ENCODE results near the gene ATP5PB. TPM values are rescaled to one million over a fixed set of nuclear protein-coding genes. Genes with fewer than 3 reads are reported as not detected.
A peak's percentile ranks its signal among the peaks of the same experiment; 100 is the strongest.

The ATP5PB gene
- polyA plus RNA-seq, 3 donors, result 112 to 597 (median 557) TPM

DNA sequence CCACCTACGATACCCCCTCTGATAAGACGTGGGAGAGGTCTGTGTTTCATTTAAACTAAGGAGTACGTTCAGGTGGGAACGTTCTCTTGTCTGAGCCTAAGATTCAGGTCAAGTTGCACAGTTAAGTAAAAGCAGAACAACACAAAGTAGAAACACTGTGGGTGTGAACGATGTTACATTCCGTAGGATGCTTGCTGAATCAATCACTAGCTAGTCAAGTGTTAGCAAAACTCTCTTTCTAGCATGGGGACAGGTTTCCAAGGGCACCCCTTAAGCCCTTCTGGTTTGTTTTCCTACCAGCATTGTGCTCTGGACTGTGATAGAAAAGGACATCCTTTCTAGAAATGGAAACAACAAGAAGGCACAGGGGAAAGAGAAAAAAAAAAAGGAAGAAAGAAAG, 37.9 kb downstream of the ATP5PB start:
- no peak overlapping the region for H2AFZ ChIP-seq (ENCODE audit: insufficient read depth, low read depth, low read length, poor library complexity, severe bottlenecking)

DNA sequence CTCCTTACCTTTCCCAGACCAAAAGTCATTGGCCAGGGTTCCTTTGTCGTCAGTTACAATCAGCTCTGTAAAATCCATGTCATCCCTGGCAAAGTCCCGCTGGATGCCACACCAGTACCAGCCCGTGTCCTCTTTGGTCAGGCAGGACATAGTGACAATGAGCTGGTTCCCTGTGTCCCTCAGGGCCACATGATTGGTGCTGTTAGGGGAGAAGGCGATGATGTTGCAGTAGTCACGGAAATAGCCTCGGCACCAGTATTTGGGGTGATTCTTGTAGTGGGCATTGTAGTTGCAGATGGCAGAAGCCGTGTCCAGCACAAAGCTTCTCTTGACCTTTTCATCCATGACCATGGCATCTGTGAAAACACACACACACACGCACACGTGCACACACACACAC, 39.4 kb downstream of the ATP5PB start:
- H3K4me2 ChIP-seq (replicated peaks; ENCODE audit: extremely low read depth, low read length, poor library complexity, severe bottlenecking), result peak overlapping the region; percentile 17
- no peak overlapping the region for H2AFZ ChIP-seq (ENCODE audit: insufficient read depth, low read depth, low read length, poor library complexity, severe bottlenecking)
- peaks cover 63 to 64% of the 10 kb centered on the region in 2 donors for H3K4me1 ChIP-seq (ENCODE audit: control insufficient read depth in 1 of 2, insufficient read depth in 2 of 2, low read length in 2 of 2)
- H3K4me3 Mint-ChIP-seq, result no peak overlapping the region
- no peak overlapping the region for H3K9ac ChIP-seq (ENCODE audit: insufficient read depth, low read length, poor library complexity, severe bottlenecking)
- H3K4me3 ChIP-seq (replicated peaks in 1 of 3; ENCODE audit: low read depth in 2 of 3, low read length in 3 of 3), result peak overlapping the region in 1 of 3 experiments; percentile 10
- intact Hi-C loops (cut with micrococcal nuclease), result loop anchor here in 1 of 2 donors (10.0 kb wide), 2 partner anchors 166 to 256 kb away; no protein-coding TSS in a partner anchor
- peak overlapping the region in 6 of 7 donors; percentile 20 to 96 (median 91) for H3K27ac Mint-ChIP-seq
- no peaks in the 10 kb centered on the region for H3K27me3 Mint-ChIP-seq (ENCODE audit: low read depth in 3 of 3)
- H3K9me3 ChIP-seq (replicated peaks in 1 of 2; ENCODE audit: control insufficient read depth in 1 of 2, insufficient read depth in 1 of 2, low read length in 2 of 2), result no peaks in the 10 kb centered on the region
- H3K36me3 Mint-ChIP-seq, result no peaks in the 10 kb centered on the region
- TF ChIP-seq, protein P1, sequence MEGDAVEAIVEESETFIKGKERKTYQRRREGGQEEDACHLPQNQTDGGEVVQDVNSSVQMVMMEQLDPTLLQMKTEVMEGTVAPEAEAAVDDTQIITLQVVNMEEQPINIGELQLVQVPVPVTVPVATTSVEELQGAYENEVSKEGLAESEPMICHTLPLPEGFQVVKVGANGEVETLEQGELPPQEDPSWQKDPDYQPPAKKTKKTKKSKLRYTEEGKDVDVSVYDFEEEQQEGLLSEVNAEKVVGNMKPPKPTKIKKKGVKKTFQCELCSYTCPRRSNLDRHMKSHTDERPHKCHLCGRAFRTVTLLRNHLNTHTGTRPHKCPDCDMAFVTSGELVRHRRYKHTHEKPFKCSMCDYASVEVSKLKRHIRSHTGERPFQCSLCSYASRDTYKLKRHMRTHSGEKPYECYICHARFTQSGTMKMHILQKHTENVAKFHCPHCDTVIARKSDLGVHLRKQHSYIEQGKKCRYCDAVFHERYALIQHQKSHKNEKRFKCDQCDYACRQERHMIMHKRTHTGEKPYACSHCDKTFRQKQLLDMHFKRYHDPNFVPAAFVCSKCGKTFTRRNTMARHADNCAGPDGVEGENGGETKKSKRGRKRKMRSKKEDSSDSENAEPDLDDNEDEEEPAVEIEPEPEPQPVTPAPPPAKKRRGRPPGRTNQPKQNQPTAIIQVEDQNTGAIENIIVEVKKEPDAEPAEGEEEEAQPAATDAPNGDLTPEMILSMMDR (IDR thresholded peaks at IDR 0.05), result no peak
- peak overlapping the region in 1 of 2 donors; percentile 93 for H3K27ac ChIP-seq (ENCODE audit: low read depth in 1 of 2, low read length in 2 of 2)
- H3K27me3 ChIP-seq (ENCODE audit: control insufficient read depth in 2 of 2, insufficient read depth in 2 of 2, low read length in 2 of 2), result no peaks in the 10 kb centered on the region
- no peaks in the 10 kb centered on the region for H3K36me3 ChIP-seq (replicated peaks in 1 of 2; ENCODE audit: control insufficient read depth in 1 of 2, insufficient read depth in 2 of 2, low read length in 2 of 2)
- WGBS (ENCODE audit: insufficient coverage), result over 99% methylated on average over 8 of the region's 9 CpGs
- H4K20me1 ChIP-seq (ENCODE audit: insufficient read depth, low read length), result no peaks in the 10 kb centered on the region
- no peak for DNase-seq
- H3K4me1 Mint-ChIP-seq, result peaks cover 59% of the 10 kb centered on the region
- no peaks in the 10 kb centered on the region for H3K79me2 ChIP-seq (ENCODE audit: insufficient read depth, low read length)
- H3K9me3 Mint-ChIP-seq, result no peaks in the 10 kb centered on the region

More for the DNA sequence above, 37.9 kb downstream of the ATP5PB start:
- Histone ChIP-seq H3K27me3 (ENCODE audit: control insufficient read depth in 2 of 2, insufficient read depth in 2 of 2, low read length in 2 of 2) (no peaks in the 10 kb centered on the region), H3K36me3 (replicated peaks in 1 of 2; ENCODE audit: control insufficient read depth in 1 of 2, insufficient read depth in 2 of 2, low read length in 2 of 2) (no peaks in the 10 kb centered on the region), H3K4me3 (replicated peaks in 1 of 3; ENCODE audit: low read depth in 2 of 3, low read length in 3 of 3) (no peak overlapping the region), H3K79me2 (ENCODE audit: insufficient read depth, low read length) (no peaks in the 10 kb centered on the region), H3K4me2 (replicated peaks; ENCODE audit: extremely low read depth, low read length, poor library complexity, severe bottlenecking) (no peak overlapping the region), H4K20me1 (ENCODE audit: insufficient read depth, low read length) (no peaks in the 10 kb centered on the region), H3K4me1 (ENCODE audit: control insufficient read depth in 1 of 2, insufficient read depth in 2 of 2, low read length in 2 of 2) (peaks cover 71 to 72% of the 10 kb centered on the region in 2 donors), H3K27ac (ENCODE audit: low read depth in 1 of 2, low read length in 2 of 2) (peak overlapping the region in 1 of 2 donors; percentile 26), H3K9ac (ENCODE audit: insufficient read depth, low read length, poor library complexity, severe bottlenecking) (no peak overlapping the region), H3K9me3 (replicated peaks in 1 of 2; ENCODE audit: control insufficient read depth in 1 of 2, insufficient read depth in 1 of 2, low read length in 2 of 2) (no peaks in the 10 kb centered on the region)
- 58% methylated on average over 4 of the region's 6 CpGs for WGBS (ENCODE audit: insufficient coverage)
- peak in 1 of 3 donors; percentile 25 for DNase-seq
- no peaks in the 10 kb centered on the region for H3K9me3 Mint-ChIP-seq
- TF ChIP-seq, protein P1 (IDR thresholded peaks at IDR 0.05), result no peak
- peaks cover 70% of the 10 kb centered on the region for H3K4me1 Mint-ChIP-seq
- H3K27me3 Mint-ChIP-seq (ENCODE audit: low read depth in 3 of 3), result no peaks in the 10 kb centered on the region
- no peak overlapping the region for H3K4me3 Mint-ChIP-seq
- peak overlapping the region in 5 of 7 donors; percentile 54 to 82 (median 69) for H3K27ac Mint-ChIP-seq
- intact Hi-C loops (cut with micrococcal nuclease), result loop anchor here in 1 of 2 donors (10.0 kb wide), 2 partner anchors 168 to 258 kb away; no protein-coding TSS in a partner anchor
- H3K36me3 Mint-ChIP-seq, result no peaks in the 10 kb centered on the region

Measured in CD14-positive monocyte (primary cell).